ENCODE results near the gene THAP5. TPM values are rescaled to one million over a fixed set of nuclear protein-coding genes. Genes with fewer than 3 reads are reported as not detected.

Gene THAP5
- total RNA-seq, 1 experiment from 2014 or later, result 24.6 TPM

DNA sequence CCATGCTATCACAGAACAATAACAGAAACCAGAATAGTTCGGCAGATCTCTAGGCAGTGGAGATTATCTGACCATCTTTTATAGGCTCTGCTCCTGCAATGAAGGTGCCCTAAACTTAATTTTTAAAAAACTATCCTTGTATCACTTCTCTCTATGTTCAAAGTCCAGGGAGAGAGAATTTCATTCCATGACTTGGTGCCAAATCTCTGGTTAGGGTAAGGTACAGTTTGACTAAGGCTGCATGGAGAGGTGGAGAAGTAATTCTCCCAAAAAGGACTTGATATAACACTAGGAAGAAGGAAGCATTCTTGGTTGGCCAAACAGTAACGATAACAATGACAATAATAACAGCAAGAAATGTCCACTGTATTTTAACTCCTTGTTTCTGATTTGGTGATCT is 40.1 kb upstream of the THAP5 start:
- Histone ChIP-seq H3K27ac (ENCODE audit: low read length) (no peak overlapping the region), H3K36me3 (ENCODE audit: control insufficient read depth, insufficient read depth, low read length) (no peaks in the 10 kb centered on the region), H3K4me1 (ENCODE audit: control insufficient read depth, insufficient read depth, low read length) (no peaks in the 10 kb centered on the region), H3K9me3 (ENCODE audit: control insufficient read depth, insufficient read depth, low read depth, low read length) (no peaks in the 10 kb centered on the region), H3K27me3 (ENCODE audit: control insufficient read depth, insufficient read depth, low read length) (peaks cover 5% of the 10 kb centered on the region; the same call in 1 of the 2 replicates), H3K4me3 (ENCODE audit: low read depth in 2 of 2, low read length in 2 of 2) (no peak overlapping the region)
- TF ChIP-seq, protein P1, sequence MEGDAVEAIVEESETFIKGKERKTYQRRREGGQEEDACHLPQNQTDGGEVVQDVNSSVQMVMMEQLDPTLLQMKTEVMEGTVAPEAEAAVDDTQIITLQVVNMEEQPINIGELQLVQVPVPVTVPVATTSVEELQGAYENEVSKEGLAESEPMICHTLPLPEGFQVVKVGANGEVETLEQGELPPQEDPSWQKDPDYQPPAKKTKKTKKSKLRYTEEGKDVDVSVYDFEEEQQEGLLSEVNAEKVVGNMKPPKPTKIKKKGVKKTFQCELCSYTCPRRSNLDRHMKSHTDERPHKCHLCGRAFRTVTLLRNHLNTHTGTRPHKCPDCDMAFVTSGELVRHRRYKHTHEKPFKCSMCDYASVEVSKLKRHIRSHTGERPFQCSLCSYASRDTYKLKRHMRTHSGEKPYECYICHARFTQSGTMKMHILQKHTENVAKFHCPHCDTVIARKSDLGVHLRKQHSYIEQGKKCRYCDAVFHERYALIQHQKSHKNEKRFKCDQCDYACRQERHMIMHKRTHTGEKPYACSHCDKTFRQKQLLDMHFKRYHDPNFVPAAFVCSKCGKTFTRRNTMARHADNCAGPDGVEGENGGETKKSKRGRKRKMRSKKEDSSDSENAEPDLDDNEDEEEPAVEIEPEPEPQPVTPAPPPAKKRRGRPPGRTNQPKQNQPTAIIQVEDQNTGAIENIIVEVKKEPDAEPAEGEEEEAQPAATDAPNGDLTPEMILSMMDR (IDR thresholded peaks at IDR 0.05), result no peak
- no peak for TF ChIP-seq SIN3A (IDR thresholded peaks at IDR 0.05; ENCODE audit: borderline replicate concordance, insufficient read depth, low read depth, low read length)
- TF ChIP-seq, protein P2, sequence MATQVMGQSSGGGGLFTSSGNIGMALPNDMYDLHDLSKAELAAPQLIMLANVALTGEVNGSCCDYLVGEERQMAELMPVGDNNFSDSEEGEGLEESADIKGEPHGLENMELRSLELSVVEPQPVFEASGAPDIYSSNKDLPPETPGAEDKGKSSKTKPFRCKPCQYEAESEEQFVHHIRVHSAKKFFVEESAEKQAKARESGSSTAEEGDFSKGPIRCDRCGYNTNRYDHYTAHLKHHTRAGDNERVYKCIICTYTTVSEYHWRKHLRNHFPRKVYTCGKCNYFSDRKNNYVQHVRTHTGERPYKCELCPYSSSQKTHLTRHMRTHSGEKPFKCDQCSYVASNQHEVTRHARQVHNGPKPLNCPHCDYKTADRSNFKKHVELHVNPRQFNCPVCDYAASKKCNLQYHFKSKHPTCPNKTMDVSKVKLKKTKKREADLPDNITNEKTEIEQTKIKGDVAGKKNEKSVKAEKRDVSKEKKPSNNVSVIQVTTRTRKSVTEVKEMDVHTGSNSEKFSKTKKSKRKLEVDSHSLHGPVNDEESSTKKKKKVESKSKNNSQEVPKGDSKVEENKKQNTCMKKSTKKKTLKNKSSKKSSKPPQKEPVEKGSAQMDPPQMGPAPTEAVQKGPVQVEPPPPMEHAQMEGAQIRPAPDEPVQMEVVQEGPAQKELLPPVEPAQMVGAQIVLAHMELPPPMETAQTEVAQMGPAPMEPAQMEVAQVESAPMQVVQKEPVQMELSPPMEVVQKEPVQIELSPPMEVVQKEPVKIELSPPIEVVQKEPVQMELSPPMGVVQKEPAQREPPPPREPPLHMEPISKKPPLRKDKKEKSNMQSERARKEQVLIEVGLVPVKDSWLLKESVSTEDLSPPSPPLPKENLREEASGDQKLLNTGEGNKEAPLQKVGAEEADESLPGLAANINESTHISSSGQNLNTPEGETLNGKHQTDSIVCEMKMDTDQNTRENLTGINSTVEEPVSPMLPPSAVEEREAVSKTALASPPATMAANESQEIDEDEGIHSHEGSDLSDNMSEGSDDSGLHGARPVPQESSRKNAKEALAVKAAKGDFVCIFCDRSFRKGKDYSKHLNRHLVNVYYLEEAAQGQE (IDR thresholded peaks at IDR 0.05; ENCODE audit: insufficient read depth in 1 of 2, low read depth in 2 of 2, low read length in 1 of 2), result no peak
- TF ChIP-seq POLR2AphosphoS5 (IDR thresholded peaks at IDR 0.05; ENCODE audit: low read depth, low read length), result no peak
- POLR2A ChIA-PET, result no interaction called here
- CTCF ChIA-PET, result no interaction called here
- ATAC-seq, result no peak
- in situ Hi-C loops (cut with HindIII; ENCODE audit: low pct_unique_long_range_greater_than_20kb, low sequenced_read_pairs), result no loop called here
- no TSS peak for BruUV-seq (replicated peaks)
- intact Hi-C loops (cut with micrococcal nuclease; ENCODE audit: unreplicated experiment), result no loop called here
- DNase-seq (ENCODE audit: low read depth, low spot score), result no peak

DNA sequence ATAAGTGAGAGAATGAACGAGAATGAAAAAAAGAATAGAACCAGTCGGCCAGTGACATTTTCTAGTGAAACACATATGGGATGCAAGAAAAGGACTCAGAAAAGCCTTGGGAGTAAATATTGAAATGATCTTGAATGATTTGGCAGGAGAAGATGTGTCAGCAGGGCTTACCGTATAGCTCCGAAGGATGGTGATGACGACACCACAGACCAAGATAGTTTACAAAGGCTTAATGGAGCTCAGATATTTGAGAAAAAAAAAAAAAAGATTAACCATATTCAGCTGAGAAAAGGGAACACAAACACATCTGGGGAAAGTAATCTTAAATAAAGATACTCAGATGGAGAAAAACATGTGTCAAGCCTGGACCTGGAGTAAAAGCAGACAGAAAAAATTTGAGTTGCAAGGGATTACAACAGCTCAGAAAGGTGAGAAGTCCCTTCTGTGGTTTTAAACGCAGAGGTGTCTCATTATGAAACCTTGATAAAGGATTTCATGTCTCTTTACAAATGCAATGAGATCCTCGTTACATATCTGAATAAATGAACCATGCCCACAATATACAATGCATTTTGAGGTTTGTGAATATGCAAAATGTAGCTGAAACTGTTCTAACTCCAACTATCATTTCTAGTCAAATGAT is 36.2 kb upstream of the THAP5 start:
- H3K36me3 ChIP-seq (ENCODE audit: control insufficient read depth, insufficient read depth, low read length), result no peaks in the 10 kb centered on the region
- H3K4me1 ChIP-seq (ENCODE audit: control insufficient read depth, insufficient read depth, low read length), result no peaks in the 10 kb centered on the region
- peaks cover 5% of the 10 kb centered on the region; the same call in 1 of the 2 replicates for H3K27me3 ChIP-seq (ENCODE audit: control insufficient read depth, insufficient read depth, low read length)
- DNase-seq (ENCODE audit: low read depth, low spot score) (no peak), ATAC-seq (no peak)
- H3K9me3 ChIP-seq (ENCODE audit: control insufficient read depth, insufficient read depth, low read depth, low read length), result no peaks in the 10 kb centered on the region
- H3K4me3 ChIP-seq (ENCODE audit: low read depth in 2 of 2, low read length in 2 of 2), result no peak overlapping the region
- no peak overlapping the region for H3K27ac ChIP-seq (ENCODE audit: low read length)
- BruUV-seq (replicated peaks), result no TSS peak
- POLR2A ChIA-PET, result no interaction called here
- CTCF ChIA-PET, result interaction anchor here (0.6 kb wide), 1 partner anchor 26 kb away, joined by 3 read pairs; no protein-coding TSS in a partner anchor
- TF ChIP-seq, protein P1 (IDR thresholded peaks at IDR 0.05), result no peak
- TF ChIP-seq, protein P2 (IDR thresholded peaks at IDR 0.05; ENCODE audit: insufficient read depth in 1 of 2, low read depth in 2 of 2, low read length in 1 of 2), result no peak
- TF ChIP-seq SIN3A (IDR thresholded peaks at IDR 0.05; ENCODE audit: borderline replicate concordance, insufficient read depth, low read depth, low read length), result no peak
- intact Hi-C loops (cut with micrococcal nuclease; ENCODE audit: unreplicated experiment) (no loop called here), in situ Hi-C loops (cut with HindIII; ENCODE audit: low pct_unique_long_range_greater_than_20kb, low sequenced_read_pairs) (no loop called here)

Data from Panc1 (cell line).